HG02588 (cell line): ENCODE measurements around the gene MMP28.

Experiments
- ATAC-seq: cut with Tn5 transposase; IDR thresholded peaks from one replicate; pipeline ENCODE4 v1.9.1; 2021; ENCODE audit warnings: mild to moderate bottlenecking, moderate library complexity; ENCODE audit not compliant: unreplicated experiment

MMP28 gene

GRCh38 chr17:35799942-35800341, 4.5 kb upstream of the MMP28 start:
- ATAC-seq, result no peak

DNA sequence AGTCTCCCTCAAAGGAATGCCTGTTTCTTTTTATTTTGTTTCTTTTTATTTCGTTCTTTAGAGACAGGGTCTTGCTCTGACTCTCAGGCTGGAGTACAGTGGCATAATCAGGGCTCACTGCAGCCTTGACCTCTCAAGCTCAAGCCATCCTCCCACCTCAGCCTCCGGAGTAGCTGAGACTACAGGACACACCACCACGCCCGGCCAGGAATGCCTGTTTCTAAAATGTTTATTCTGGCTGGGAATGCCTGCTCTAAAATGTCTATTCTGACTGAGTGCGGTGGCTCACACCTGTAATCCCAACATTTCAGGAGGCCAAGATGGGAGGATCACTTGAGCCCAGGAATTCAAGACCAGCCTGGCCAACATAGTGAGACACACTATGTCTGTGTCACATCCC, 2.5 kb upstream of the MMP28 start:
- no peak for ATAC-seq

DNA sequence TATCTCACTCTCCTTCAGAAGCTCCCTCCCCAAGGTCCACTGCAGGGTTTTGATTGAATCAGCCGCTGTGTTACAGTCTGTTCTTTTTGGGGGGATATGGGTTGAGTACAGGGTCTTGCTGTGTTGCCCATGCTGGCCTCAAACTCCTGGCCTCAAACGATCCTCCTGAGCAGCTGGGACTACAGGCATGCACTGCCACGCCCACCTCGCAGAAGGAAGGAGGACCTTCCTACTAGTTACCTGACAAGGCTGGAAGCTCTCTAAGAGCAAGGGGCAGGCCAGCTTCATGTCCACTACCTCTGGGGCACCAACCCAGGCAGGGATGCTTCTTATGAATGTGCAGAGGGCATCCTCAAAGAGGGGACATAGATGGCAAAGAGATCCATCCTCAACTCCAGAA, 1.9 kb upstream of the MMP28 start:
- no peak for ATAC-seq

DNA sequence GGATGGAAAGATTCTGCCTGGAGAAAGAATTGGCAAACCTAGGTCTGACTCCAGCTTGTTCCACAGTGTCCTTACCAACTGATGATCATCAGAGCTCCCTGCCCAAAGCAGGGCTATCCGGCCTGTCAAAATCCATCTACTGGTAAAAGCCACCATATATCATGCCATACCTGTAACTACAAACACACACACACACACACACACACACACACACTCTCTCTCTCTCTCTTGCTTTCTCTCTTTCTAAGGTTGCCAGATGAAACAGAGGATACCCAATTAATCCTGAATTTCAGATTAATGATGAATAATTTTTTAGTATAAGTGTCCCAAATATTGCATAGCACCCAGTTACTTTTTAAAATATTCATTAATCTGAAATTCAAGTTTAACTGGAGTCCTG, 1.5 kb upstream of the MMP28 start:
- ATAC-seq, result no peak

DNA sequence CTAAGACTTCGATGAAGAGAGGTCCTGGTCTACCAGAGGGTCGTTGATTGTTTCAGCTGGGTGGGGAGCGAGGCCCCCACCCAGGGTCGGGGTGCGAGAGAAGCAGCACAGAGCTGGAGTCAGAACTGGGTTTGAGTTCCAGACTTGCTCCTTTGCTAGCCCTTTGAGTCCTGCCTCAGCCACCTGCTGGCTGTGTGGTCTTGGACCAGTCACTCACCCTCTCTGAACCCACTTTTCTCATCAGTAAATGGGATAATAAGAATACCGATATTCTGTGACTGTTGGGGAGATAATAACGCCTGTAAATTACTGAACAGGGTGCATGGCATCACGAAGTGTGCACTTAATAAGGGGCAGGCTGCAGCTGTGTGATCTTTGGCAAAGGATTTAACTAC, 427 bp upstream of the MMP28 start:
- ATAC-seq, result no peak

DNA sequence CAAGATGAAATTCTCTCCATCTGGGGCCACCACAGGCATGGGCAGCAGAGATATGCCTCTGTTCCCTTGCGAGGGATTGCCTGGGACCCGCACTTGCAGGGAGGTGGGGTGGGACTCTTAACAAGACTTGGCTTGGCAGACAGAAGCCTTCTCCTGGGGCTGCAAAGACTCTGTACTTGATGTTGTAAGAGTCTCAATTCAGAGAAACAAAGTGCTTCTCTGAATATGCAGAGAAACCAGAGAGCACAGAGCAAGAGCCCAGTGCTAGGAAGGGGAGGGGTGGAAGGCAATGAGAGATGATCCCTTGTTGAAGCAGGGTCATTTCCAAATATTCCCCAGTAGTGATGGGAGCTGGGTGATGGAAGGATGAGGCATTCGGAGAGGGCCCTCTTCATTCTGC, 2.2 kb downstream of the MMP28 start:
- no peak for ATAC-seq

- ATAC-seq, result no peak
These were observed 3.6 kb downstream of the MMP28 start for GRCh38 chr17:35791681-35792350.

DNA sequence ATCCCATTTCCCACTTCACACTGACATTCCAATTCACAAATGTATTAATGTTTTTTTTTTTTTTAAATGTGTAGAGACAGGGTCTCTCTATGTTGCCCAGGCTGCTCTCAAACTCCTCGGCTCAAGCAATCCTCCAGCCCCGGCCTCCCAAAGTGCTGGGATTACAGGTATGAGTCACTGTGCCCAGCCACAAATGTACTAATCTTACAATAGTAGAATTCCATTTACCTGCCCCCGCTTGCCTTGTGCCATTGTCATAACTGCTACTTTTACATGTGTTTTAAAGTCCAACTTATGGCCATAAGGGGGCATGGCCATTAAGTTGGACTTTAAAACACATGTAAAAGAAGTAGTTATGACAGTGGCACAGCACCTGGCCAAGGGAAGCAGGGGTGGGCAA, 4.6 kb downstream of the MMP28 start:
- no peak for ATAC-seq

- no peak for ATAC-seq
These were observed 6.7 kb downstream of the MMP28 start for GRCh38 chr17:35788477-35789368.

DNA sequence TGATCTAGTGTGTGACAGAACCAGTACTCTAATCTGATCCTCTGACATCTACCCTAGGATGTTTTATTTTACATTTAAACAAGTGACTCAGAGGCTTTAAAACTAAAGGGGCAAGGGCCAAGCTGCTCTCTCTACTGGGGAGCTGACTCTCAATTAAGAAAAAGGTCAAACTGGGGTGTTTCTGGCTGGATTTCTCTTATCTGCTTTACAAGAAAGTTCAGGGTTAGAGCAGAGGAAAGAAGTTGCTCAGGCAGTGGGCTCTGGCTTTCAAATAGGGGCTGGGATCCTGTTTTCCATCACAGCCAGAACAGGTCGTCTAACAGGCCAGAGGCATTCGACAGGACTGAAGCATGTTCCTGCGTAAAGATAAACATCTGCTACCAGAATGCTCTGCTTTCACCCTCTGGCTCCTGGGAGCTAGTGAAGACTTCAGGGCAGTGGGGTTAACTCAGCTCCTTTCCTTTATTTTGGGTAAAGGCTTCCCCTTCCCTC, 8.5 kb downstream of the MMP28 start:
- ATAC-seq, result no peak

GRCh38 chr17:35784895-35785294, 10.5 kb downstream of the MMP28 start:
- no peak for ATAC-seq

GRCh38 chr17:35780950-35781349, 14.5 kb downstream of the MMP28 start:
- no peak for ATAC-seq

- ATAC-seq, result no peak
These were observed 16.7 kb downstream of the MMP28 start for GRCh38 chr17:35778641-35779196.

DNA sequence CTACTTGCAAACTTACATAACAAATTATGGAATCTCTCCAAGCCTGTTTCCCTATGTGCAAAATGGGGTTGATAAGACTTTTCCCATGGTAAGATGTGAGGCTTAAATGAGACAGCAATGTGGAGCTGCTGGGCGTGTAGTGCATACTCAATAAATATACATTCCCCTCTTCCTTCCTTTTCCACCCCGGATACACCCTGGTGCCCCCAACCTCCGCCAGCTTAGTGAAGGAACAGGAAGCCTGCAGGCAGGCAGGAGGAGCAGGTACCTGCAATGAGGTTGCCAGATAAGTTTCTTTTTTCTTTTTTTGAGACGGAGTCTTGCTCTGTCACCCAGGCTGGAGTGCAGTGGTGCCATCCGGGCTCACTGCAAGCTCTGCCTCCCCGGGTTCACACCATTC, 19.9 kb downstream of the MMP28 start:
- ATAC-seq, result no peak

DNA sequence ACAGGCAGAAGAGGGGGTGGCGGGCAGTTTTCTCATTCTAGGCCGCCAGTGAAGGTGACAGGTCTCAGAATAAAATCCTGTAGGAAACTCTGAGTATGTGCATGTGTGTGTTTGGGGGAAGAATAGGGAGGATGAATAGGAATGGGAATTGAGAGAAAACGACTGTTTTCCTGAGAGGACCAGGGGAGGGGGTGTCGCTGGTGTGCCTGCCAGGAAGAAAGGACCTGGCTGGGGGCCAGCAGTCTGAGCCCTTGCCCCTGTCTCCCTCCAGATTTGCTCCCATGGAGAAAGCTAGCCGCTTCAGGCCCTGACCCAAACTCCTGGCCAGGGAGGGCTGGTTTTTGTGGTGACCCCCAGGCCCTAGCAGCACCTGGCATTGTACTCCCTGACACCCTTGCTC, 20.4 kb downstream of the MMP28 start:
- no peak for ATAC-seq

DNA sequence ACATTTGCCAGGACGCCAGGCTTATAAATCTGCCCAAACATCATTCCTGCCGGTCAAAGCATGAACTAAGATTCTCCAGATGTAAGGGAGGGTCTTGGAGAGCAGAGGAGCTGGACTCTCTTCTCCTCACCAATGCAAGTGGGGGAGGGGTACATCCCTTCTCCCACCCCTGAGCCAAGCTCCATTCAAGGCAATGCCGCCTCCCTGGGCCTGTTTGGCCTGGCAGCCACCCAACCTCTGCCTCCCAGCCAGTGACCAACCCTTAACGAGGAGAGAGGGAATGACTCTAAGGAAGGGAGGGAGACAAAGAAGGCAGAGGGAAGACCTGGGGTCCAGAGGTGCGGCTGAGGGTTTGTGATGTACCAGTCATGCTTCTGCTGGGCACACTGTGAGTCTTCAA, 20.9 kb downstream of the MMP28 start:
- no peak for ATAC-seq

DNA sequence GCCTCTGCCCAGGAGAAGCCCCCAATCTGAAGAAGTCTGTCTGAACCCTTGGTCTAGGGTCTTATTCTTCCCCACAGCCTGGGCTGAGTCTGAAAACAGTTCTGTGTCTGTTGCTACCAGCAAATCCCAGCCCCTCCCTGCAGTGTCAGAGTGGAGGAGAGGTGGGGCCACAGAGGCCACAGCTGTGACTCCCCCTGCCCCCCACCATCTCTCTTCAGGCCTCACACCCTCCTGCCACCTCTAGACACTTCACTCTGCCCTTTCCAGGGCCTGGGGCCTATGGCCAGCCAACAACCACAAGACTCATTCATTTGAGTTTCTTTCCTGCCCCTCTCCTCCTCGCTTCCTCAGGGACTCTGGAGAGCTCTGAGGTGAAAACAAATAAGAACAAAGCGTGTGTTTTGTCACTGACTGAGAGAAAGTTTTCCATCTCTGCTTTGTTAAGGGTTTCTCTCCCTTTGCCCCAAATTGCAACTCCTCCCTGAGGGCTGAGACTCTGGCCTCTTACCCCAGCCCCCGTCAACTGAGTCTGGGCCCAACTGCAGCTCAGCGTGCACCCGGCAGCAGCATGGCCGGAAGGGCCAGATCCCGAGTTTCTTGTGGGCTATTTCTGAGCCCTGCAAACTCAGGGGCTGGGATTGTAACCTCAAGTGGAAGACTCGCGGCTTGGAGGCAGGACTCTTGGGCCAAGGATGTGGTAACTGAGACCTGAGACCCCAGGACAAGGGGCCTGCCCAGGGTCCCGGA, 21.6 kb downstream of the MMP28 start:
- no peak for ATAC-seq

DNA sequence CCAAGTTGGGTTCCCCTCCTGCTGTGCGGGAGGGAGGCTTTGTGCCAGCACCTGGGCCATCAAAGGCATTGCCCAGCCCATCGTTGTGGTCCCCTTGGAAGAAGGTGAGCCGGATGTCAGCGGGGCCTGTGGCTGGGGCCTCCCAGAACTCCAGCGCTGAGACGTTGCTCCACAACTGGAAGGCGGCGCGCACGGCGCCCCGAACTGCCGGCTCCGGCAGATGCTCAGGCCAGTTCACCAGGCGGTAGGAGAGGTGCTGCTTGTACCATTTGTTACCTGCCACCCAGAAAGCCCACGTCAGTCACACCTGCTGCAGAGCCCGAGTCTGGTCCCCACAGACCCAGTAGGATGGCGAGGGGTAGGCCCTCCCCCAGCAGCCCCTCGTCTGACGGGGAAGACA, 22.3 kb downstream of the MMP28 start:
- no peak for ATAC-seq

DNA sequence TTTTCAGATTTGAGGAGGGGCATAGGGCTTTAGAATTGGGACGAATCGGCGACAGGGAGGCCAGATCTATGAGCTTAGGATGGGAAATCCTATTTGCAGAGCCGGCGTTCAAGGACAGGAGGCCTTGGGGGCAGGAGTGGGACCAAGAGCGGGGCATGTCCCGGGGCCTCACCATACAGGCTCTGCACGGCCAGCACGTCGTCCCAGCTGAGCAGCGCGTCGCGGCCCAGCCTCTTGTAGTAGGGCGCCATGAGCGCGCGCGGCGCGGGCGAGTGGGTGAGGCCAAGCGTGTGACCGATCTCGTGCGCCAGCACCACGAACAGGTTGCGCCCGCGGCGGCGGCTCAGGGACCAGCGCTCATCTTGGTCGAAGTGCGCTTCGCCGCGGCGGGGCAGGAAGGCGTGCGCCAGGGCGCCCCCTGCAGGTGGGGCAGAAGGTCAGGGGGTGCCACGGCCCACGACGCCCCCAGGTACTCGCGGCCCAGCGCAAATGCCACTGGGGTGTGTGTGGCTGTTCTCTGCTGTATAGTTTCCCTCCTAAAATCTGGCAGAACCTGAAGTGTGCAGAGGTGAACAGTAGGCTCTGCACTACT, 25.4 kb downstream of the MMP28 start:
- ATAC-seq, result no peak

DNA sequence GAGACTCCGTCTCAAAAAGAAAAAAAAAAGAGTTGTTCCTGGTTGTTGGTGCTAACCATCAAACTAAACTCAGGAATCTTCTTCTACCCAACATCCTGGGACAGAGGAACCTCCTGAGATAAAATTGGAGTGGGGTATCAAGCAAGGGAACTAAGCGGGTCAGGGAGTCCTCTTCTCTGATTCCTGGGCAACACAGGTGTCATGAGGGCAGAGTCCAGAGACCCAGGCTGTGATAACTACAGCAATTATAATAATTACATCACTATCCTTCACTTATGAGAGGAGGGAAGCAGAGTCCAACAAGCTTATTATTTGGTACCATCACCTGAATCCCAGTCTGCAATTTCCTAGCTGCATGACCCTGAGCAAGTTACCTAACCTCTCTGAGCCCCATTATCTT, 26.6 kb downstream of the MMP28 start:
- ATAC-seq, result no peak
